Stomach (tissue), 4 donors: ENCODE results near the gene PSMB3.

Experiments used
- CTCF ChIP-seq, 7 experiments: fragments of 450-650 bp in 4 of 7; fragments of 200-600 bp in 3 of 7; sonication (generic) in 3 of 7; IDR thresholded peaks; one replicate each; pipeline ENCODE4 v1.5.1; 2016 to 2019; ENCODE audit warnings: antibody characterized with exemption in 7 of 7, control low read depth in 2 of 7, mild to moderate bottlenecking in 1 of 7
- POLR2A ChIP-seq, 4 donors: fragments of 450-650 bp; IDR thresholded peaks; one replicate each; pipeline ENCODE4 v1.6.1; 2016; ENCODE audit warnings: antibody characterized with exemption in 4 of 4, control low read depth in 2 of 4, mild to moderate bottlenecking in 1 of 4, moderate library complexity in 1 of 4

DNA sequence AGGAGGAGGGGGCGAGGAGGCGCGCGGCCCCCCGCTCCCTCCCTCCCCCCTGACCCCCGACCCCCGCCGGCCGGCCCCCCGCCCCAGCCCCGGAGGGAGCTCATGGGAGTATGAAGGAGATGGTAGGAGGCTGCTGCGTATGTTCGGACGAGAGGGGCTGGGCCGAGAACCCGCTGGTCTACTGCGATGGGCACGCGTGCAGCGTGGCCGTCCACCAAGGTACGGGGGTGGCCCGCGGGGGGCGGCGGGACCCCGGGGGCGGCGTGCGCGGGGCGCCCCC is 47.1 kb upstream of the PSMB3 start:
- TF ChIP-seq CTCF (IDR thresholded peaks at IDR 0.05) (no peak), POLR2A (IDR thresholded peaks at IDR 0.05) (no peak)
